HG03460 (cell line): ENCODE data around the gene HNRNPC.
"Not testable (repeated sequence)": the region's sequence is repeated elsewhere in the genome, so short reads cannot be mapped to it uniquely, and the experiment has no call there.

Experiments used
- ATAC-seq: cut with Tn5 transposase; IDR thresholded peaks from one replicate; pipeline ENCODE4 v1.9.1; 2021; ENCODE audit not compliant: unreplicated experiment

The HNRNPC gene

GRCh38 chr14:21194597-21194996 lies 74.6 kb downstream of the HNRNPC start:
- ATAC-seq = no peak

GRCh38 chr14:21192875-21193535 lies 76.2 kb downstream of the HNRNPC start:
- no peak for ATAC-seq

- ATAC-seq = no peak
Measured at GRCh38 chr14:21192447-21192822, 76.8 kb downstream of the HNRNPC start.

- ATAC-seq = no peak
Measured at GRCh38 chr14:21191809-21192446, 77.3 kb downstream of the HNRNPC start.

- ATAC-seq = no peak
Measured at GRCh38 chr14:21191261-21191808, 77.9 kb downstream of the HNRNPC start.

- ATAC-seq = no peak
Measured at GRCh38 chr14:21185491-21185890, 83.8 kb downstream of the HNRNPC start.

GRCh38 chr14:21184254-21184653 lies 85.0 kb downstream of the HNRNPC start:
- no peak for ATAC-seq

- ATAC-seq = no peak
Measured at GRCh38 chr14:21182166-21182565, 87.1 kb downstream of the HNRNPC start.

- no peak for ATAC-seq
Measured at GRCh38 chr14:21171128-21171527, 98.1 kb downstream of the HNRNPC start.

GRCh38 chr14:21169573-21169972 lies 99.7 kb downstream of the HNRNPC start:
- ATAC-seq = no peak

GRCh38 chr14:21168055-21168454 lies 101.2 kb downstream of the HNRNPC start:
- ATAC-seq = no peak

GRCh38 chr14:21165670-21166069 lies 103.6 kb downstream of the HNRNPC start:
- not testable (repeated sequence) for ATAC-seq

- not testable (repeated sequence) for ATAC-seq
Measured at GRCh38 chr14:21165002-21165605, 104.1 kb downstream of the HNRNPC start.

GRCh38 chr14:21163871-21164291 lies 105.4 kb downstream of the HNRNPC start:
- no peak for ATAC-seq

GRCh38 chr14:21162081-21162480 lies 107.2 kb downstream of the HNRNPC start:
- ATAC-seq = no peak

- no peak for ATAC-seq
Measured at GRCh38 chr14:21160061-21160610, 109.1 kb downstream of the HNRNPC start.
